ENCODE data around the gene TC2N. TPM values are rescaled to one million over a fixed set of nuclear protein-coding genes. Genes with fewer than 3 reads are reported as not detected.
"Not testable (repeated sequence)": the region's sequence is repeated elsewhere in the genome, so short reads cannot be mapped to it uniquely, and the experiment has no call there.

TC2N gene
- total RNA-seq, 1 donor from 2014 or later, result 119 TPM

GRCh38 chr14:91754819-91755218 is 112.5 kb downstream of the TC2N start:
- DNase-seq (ENCODE audit: low spot score), result no peak

- DNase-seq (ENCODE audit: low spot score), result no peak
Measured at GRCh38 chr14:91754185-91754584, 113.2 kb downstream of the TC2N start.

DNA sequence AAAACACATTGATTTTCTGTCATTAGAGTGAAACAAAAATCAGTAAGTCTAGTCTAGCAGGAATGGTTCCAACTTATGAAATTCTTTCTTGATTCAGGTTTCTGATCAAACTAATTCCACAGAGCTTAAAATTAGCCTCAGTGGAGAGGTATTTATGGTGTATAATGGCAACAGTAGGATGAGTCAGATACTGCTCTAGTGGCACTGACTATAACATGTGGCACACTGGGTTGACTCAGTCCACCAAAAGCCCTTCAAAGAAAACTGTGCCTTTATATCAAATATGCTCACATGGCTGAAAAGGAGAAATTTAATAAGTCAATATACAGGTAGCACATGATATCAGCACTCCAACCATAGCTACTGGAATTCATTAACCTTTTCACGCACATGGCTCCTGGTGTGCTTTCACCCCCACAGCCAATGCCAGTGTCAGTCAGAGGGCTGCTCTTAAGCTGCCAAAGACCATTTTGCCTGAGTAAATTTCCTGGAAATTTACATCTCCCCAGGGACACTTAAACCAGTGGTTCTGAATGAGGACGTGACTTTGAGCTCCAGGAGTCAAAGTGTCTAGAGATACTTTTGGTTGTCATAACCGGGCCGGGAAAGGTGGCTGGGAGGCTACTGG is 113.7 kb downstream of the TC2N start:
- no peak for DNase-seq (ENCODE audit: low spot score)

GRCh38 chr14:91752961-91753360 is 114.4 kb downstream of the TC2N start:
- no peak for DNase-seq (ENCODE audit: low spot score)

- no peak for DNase-seq (ENCODE audit: low spot score)
Measured at GRCh38 chr14:91751719-91752118, 115.6 kb downstream of the TC2N start.

GRCh38 chr14:91750634-91751198 is 116.6 kb downstream of the TC2N start:
- DNase-seq (ENCODE audit: low spot score), result no peak

GRCh38 chr14:91749868-91750267 is 117.5 kb downstream of the TC2N start:
- no peak for DNase-seq (ENCODE audit: low spot score)

GRCh38 chr14:91748049-91748448 is 119.3 kb downstream of the TC2N start:
- no peak for DNase-seq (ENCODE audit: low spot score)

- no peak for DNase-seq (ENCODE audit: low spot score)
Measured at GRCh38 chr14:91745344-91745743, 122.0 kb downstream of the TC2N start.

GRCh38 chr14:91744068-91744480 is 123.3 kb downstream of the TC2N start:
- peak; percentile 62 for DNase-seq (ENCODE audit: low spot score)

- DNase-seq (ENCODE audit: low spot score), result no peak
Measured at GRCh38 chr14:91743305-91743653, 124.1 kb downstream of the TC2N start.

DNA sequence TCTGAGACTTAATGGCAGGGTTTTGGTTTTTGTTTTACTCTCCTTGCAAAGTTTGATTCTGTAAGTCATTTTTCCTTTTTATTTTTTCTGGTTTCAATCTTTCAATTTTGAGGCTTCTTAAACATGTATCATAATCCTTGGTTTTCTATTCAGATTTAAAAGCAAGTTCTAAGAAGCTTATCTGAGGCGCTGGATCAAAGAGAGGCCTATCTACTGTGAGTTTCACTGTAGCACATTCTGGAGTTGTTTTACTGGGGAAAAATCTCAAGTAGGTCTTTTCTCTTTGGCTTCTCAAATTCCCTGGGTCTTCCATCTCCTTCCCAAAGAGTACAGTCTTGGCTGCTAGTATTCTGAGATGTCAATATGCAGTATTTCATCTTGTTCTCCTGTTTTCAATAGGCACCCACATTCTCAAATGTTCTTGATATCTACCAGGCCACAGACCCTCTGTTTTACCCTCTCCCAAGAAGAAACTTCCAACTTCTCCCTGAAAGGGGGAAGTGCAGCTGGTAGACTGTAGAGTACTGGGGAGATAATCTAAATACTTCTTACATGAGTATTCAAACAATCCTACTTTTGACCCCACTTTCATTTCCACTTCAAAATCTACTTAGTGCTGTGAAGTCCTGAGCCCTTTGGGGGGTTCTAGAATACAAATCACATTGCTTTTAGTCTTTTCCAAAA is 124.6 kb downstream of the TC2N start:
- DNase-seq (ENCODE audit: low spot score), result no peak

GRCh38 chr14:91739867-91740266 is 127.5 kb downstream of the TC2N start:
- DNase-seq (ENCODE audit: low spot score), result not testable (repeated sequence)

- DNase-seq (ENCODE audit: low spot score), result no peak
Measured at GRCh38 chr14:91737619-91738018, 129.7 kb downstream of the TC2N start.

DNA sequence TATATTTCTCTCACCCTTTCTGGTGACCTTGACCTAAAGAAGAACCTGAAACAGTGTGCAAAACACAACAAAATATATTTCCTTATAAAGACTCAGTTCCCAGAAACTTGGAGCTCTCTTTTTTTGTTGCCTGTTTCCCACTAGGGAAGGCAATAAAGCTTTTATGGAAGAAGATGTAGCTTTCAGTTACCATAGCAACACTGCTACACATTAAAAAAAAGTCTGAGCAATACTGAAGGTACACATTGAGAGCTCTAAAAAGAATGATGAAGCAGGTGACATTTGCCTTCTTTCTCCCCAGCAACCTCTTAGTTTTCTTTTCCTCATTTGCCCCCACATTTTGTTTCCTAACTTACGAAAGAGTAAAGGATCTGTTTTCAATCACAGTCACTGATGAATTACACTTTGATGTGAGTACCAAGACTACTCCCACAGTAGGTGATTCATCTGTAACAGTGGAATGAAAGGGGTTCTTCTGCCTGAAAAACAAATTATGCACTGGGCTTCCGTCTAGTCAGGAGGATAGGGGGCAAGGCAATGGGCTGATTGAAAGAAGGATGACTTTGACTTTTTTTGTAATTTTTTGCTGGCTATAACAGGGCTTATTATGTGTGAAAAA is 134.4 kb downstream of the TC2N start:
- DNase-seq (ENCODE audit: low spot score), result no peak

DNA sequence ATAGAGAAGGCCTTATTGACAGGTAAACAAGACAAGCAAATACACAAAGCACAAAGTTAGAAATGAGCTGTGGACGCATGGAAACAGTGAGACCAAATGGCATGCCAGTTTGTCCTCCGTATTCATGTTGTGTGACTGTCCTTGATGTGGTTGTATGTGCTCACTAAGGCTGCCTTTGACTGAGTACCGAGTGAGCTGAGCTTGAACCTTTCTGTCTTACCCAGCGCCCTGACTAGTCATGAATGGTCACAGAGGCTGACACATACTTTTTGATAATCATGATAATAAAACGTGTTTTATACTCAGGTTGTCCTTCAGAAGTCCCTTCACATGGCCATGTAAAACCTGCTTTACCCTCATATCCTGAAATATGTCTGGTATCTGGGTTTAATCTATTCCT is 134.9 kb downstream of the TC2N start:
- DNase-seq (ENCODE audit: low spot score), result no peak

DNA sequence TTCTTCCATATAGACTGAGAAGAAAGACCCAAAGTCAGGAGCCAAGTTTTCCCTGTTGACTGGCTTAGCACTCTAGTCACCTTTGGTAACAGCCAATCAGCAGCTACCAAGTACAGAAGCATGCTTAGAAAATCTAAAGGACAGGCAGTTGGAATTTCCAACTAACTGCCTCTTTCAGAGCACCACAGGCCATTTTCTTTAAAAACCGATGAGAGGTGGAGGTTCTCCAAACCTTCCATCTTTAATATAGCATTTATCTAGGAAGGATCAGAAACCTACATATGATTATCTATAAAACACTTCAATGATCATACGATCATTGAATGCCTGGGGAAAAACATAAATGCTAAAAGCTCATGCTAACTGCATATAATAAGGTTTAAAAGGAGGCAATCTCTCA is 135.3 kb downstream of the TC2N start, which contains the start of gene CATSPERB:
Gene CATSPERB (minus strand): TSS at position 101 of the 400 bp plus-strand sequence. CDS start 2,607 bp downstream, outside the sequence.
- DNase-seq (ENCODE audit: low spot score), result no peak

- no peak for DNase-seq (ENCODE audit: low spot score)
Measured at GRCh38 chr14:91731018-91731417, 136.3 kb downstream of the TC2N start.

DNA sequence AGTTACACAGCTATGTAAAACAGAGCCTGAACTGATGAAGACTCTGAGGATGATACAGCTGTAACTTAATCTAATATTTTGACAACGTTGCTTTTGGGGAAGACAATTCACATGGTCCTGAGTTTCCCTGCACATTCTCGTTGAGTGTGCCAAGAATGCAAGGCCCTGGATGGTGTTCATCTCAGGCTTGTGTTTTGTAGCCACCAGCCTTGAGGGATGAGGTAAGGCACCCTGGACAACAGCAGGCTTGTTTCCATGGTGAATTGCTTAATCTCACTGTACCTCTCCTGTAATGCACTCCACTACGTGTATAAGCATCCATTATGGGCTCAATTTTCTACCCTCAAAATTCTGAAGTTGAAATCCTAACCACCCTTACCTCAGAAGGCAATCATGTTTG is 137.6 kb downstream of the TC2N start:
- no peak for DNase-seq (ENCODE audit: low spot score)

Measured in ureter (tissue), 1 donor.